A549 (cell line): ENCODE measurements around the gene ADAMTS2.

Experiments
- BHLHE40 ChIP-seq: IDR thresholded peaks from 2 replicates; pipeline ENCODE4 v1.6.1; 2012; ENCODE audit warnings: low read depth, low read length, inconsistent platforms
- CBX8 ChIP-seq: fragments of 200-600 bp; sonication (generic); IDR thresholded peaks from 2 replicates; pipeline ENCODE4 v1.6.1; 2016
- CHD4 ChIP-seq: fragments of 200-600 bp; sonication (generic); IDR thresholded peaks from 2 replicates; pipeline ENCODE4 v1.6.1; 2016; ENCODE audit warnings: antibody characterized with exemption, mild to moderate bottlenecking, borderline replicate concordance
- CTCF ChIP-seq: fragments of >200 bp; sonication (Bioruptor Twin); formaldehyde crosslinking; IDR thresholded peaks from 3 replicates; pipeline ENCODE4 v1.5.1; 2016
- ELK1 ChIP-seq: fragments of 150-350 bp; IDR thresholded peaks from 2 replicates; pipeline ENCODE4 v1.6.1; 2014; ENCODE audit warnings: low read depth, mild to moderate bottlenecking, low read length
- EP300 ChIP-seq, 2 experiments: fragments of >200 bp; sonication (Bioruptor Twin); formaldehyde crosslinking; IDR thresholded peaks; 2 replicates in 1 of 2; 3 replicates in 1 of 2; pipeline ENCODE4 v1.6.1; 2016 to 2017
- HEYL ChIP-seq: fragments of 250-450 bp; sonication (Bioruptor Pico); IDR thresholded peaks from 2 replicates; pipeline ENCODE4 v1.8.0; 2021; ENCODE audit warnings: mild to moderate bottlenecking, moderate library complexity
- JUN ChIP-seq, 2 experiments: fragments of >200 bp; sonication (Bioruptor Twin); formaldehyde crosslinking; IDR thresholded peaks; 2 replicates in 1 of 2; 3 replicates in 1 of 2; pipeline ENCODE4 v1.6.1; 2016 to 2017
- NFE2L2 ChIP-seq: fragments of 150-350 bp; conservative IDR thresholded peaks from 2 replicates; pipeline ENCODE4 v1.6.1; 2014; ENCODE audit warnings: low read length
- NPAS2 ChIP-seq: fragments of 250-450 bp; sonication (Bioruptor Pico); IDR thresholded peaks from 2 replicates; pipeline ENCODE4 v1.8.0; 2022; ENCODE audit warnings: mild to moderate bottlenecking, moderate library complexity, borderline replicate concordance
- POLR2A ChIP-seq: IDR thresholded peaks from 2 replicates; pipeline ENCODE4 v1.6.1; 2012; ENCODE audit warnings: mild to moderate bottlenecking, low read length
- RCOR1 ChIP-seq: fragments of 150-350 bp; IDR thresholded peaks from 2 replicates; pipeline ENCODE4 v1.6.1; 2014; ENCODE audit warnings: antibody characterized with exemption, low read length, low read depth

- no peak for TF ChIP-seq POLR2A
- no peak for TF ChIP-seq JUN (IDR thresholded peaks at IDR 0.05)
- no peak for TF ChIP-seq NPAS2 (CRISPR knock-in tag)
- TF ChIP-seq ELK1 = no peak
- TF ChIP-seq NFE2L2 = no peak
- TF ChIP-seq HEYL = no peak
- TF ChIP-seq BHLHE40 = no peak
- TF ChIP-seq RCOR1 = no peak
- no peak for TF ChIP-seq EP300 (IDR thresholded peaks at IDR 0.05)
- TF ChIP-seq CTCF = no peak
- no peak for TF ChIP-seq CHD4
- no peak for TF ChIP-seq CBX8
Observed at GRCh38 chr5:179336126-179336870, 9.0 kb downstream of the ADAMTS2 start.
